Gastroesophageal sphincter (tissue), 3 donors: Measurements from ENCODE around the gene SWAP70.

ENCODE experiments used
- EP300 ChIP-seq: sonication (generic); formaldehyde crosslinking; IDR thresholded peaks from one replicate; pipeline ENCODE4 v1.6.1; 2017; ENCODE audit warnings: antibody characterized with exemption, mild to moderate bottlenecking
- POLR2A ChIP-seq, 2 donors: fragments of 450-650 bp; IDR thresholded peaks; one replicate each; pipeline ENCODE4 v1.6.1; 2017; ENCODE audit warnings: antibody characterized with exemption in 2 of 2, mild to moderate bottlenecking in 2 of 2, moderate library complexity in 1 of 2
- POLR2AphosphoS5 ChIP-seq: sonication (generic); formaldehyde crosslinking; IDR thresholded peaks from one replicate; pipeline ENCODE4 v1.6.1; 2017; ENCODE audit warnings: antibody characterized with exemption
- TF ChIP-seq, protein P1 (sequence below), 4 experiments: fragments of 200-600 bp in 2 of 4; fragments of 450-650 bp in 2 of 4; sonication (generic) in 1 of 4; IDR thresholded peaks; one replicate each; pipeline ENCODE4 v1.5.1; 2017 to 2019; ENCODE audit warnings: antibody characterized with exemption in 4 of 4, mild to moderate bottlenecking in 2 of 4, moderate library complexity in 2 of 4

DNA sequence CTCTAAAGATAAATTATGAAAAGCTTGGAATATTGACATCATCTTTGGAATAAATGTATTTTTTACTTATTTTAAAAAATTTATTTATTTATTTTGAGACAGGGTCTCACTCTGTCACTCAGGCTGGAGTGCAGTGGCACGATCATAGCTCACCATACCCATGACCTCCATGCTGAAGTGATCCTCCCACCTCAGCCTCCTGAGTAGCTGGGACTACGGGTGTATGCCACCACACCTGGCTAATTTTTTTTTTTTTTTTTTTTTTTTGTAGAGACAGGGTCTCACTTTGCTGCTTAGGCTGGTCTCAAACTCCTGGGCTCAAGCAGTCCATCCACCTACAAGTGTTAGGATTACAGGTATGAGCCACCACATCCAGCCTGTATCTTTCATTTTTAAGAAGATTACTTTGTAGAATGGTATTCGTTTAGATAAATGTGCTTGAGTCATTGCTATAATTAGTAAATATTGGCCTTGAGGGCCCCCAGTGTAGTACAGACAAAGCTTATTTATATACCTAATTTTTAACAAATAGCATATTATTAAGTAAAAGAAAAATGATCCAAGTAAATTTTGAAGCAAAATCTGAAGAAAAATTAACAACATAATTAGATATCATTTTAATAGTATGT lies 8.5 kb downstream of the SWAP70 start:
- TF ChIP-seq POLR2A (IDR thresholded peaks at IDR 0.05) (no peak), EP300 (no peak), POLR2AphosphoS5 (no peak)
- TF ChIP-seq, protein P1, sequence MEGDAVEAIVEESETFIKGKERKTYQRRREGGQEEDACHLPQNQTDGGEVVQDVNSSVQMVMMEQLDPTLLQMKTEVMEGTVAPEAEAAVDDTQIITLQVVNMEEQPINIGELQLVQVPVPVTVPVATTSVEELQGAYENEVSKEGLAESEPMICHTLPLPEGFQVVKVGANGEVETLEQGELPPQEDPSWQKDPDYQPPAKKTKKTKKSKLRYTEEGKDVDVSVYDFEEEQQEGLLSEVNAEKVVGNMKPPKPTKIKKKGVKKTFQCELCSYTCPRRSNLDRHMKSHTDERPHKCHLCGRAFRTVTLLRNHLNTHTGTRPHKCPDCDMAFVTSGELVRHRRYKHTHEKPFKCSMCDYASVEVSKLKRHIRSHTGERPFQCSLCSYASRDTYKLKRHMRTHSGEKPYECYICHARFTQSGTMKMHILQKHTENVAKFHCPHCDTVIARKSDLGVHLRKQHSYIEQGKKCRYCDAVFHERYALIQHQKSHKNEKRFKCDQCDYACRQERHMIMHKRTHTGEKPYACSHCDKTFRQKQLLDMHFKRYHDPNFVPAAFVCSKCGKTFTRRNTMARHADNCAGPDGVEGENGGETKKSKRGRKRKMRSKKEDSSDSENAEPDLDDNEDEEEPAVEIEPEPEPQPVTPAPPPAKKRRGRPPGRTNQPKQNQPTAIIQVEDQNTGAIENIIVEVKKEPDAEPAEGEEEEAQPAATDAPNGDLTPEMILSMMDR (IDR thresholded peaks at IDR 0.05): no peak
